ENCODE measurements around the gene RBFA.

- TF ChIP-seq CTCF (IDR thresholded peaks at IDR 0.05) (no peak), POLR2A (IDR thresholded peaks at IDR 0.05) (no peak), POLR2AphosphoS5 (IDR thresholded peaks at IDR 0.05) (no peak)
These were observed 39.9 kb downstream of the RBFA start for GRCh38 chr18:80074183-80074582.
